ENCODE measurements around the gene ZDHHC7.
"Not testable (repeated sequence)": the region's sequence is repeated elsewhere in the genome, so short reads cannot be mapped to it uniquely, and the experiment has no call there.

The ZDHHC7 gene

DNA sequence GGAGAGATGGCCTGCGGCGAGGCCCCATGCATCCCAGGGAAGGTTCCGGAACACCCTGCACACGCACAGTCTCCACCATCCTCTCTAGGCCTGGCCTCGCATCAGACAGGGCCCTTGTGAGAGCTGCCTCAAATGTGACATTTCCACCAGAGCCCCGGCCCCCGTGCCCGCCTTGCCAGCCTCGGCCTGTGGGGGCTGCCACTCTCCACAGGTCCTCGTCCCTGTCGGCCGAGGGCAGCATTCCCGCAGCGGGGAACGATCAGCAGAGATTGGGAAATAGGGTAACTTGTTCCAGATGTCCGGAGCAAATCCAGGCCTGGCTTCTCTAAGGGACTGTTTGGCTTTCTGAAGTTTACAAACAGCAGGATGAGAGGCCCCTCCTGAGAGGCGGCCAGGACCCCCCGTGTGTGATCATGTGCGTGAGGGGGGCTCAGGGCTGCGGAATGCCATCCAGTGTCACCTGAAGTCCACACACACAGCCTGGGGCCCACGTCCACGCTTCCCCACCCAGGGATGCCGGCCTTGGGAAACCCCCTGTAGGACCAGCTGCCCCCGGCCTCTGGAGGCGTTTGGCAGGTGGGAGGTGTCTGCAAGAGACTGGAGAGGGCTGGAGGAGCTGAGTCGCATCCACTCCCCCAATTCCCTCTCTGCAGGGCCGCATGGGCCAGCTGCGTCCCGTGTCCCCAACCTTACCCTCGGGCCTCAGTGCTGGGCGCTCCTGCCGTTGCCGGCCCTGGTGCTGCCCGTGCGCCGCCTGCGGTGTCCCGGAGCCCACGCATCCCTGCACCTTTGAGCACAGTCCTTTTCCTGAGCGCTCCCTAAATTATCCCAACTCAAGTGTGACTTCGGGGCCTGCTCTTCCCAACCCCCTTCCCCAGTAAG is 70.4 kb downstream of the ZDHHC7 start:
- no peaks in the 10 kb centered on the region for H3K27me3 ChIP-seq (ENCODE audit: insufficient read depth, low read depth, severe bottlenecking)
- H3K9me3 ChIP-seq (ENCODE audit: severe bottlenecking) = no peaks in the 10 kb centered on the region
- TF ChIP-seq, protein P1, sequence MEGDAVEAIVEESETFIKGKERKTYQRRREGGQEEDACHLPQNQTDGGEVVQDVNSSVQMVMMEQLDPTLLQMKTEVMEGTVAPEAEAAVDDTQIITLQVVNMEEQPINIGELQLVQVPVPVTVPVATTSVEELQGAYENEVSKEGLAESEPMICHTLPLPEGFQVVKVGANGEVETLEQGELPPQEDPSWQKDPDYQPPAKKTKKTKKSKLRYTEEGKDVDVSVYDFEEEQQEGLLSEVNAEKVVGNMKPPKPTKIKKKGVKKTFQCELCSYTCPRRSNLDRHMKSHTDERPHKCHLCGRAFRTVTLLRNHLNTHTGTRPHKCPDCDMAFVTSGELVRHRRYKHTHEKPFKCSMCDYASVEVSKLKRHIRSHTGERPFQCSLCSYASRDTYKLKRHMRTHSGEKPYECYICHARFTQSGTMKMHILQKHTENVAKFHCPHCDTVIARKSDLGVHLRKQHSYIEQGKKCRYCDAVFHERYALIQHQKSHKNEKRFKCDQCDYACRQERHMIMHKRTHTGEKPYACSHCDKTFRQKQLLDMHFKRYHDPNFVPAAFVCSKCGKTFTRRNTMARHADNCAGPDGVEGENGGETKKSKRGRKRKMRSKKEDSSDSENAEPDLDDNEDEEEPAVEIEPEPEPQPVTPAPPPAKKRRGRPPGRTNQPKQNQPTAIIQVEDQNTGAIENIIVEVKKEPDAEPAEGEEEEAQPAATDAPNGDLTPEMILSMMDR (IDR thresholded peaks at IDR 0.05; ENCODE audit: low read depth, low read length) = no peak
- no peak for DNase-seq
- H3K27ac ChIP-seq = no peak overlapping the region
- no peaks in the 10 kb centered on the region for H3K36me3 ChIP-seq
- H3K4me3 ChIP-seq (ENCODE audit: low read depth, low read length) = no peak overlapping the region

- H3K27ac ChIP-seq; H3K27me3 ChIP-seq (ENCODE audit: insufficient read depth, low read depth, severe bottlenecking): not testable (repeated sequence)
Observed at GRCh38 chr16:84938616-84939015, 72.7 kb downstream of the ZDHHC7 start.

DNA sequence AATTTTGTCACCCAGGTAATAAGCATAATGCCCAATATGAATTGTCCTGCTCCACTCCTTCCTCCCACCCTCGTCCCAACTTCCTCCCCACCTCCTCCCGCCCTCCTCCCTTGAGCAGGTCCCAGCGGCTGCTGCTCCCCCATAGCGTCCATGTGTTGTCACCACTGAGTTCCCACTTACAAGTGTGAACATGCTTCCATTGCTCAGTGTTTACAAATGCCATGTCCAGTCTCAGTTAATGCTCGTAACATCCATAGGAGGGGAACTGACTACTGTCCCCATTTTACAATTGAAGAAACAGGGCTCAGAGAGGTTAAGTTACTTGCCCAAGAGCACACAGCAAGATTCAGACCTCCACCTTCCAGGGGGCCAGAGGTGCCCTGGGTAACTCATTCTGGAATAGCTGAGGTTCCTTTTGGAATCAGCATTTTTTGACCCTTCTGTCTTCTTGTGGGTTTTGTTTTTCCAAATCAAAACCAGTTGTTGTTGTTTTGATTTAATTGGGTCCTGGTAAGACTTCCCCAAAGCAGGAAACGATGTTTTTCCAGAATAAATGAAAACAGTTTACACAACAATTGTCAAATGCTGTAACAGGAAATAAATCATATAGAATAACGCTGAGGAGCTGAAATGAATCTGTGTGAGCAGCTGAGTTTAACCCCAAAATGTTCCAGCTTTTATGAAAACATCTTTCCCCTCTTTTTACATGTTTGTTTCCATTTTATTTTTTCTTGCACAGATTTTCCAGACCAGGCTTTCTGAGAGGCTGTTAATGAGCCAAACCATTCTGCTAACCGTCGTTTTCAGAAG is 73.9 kb downstream of the ZDHHC7 start:
- Histone ChIP-seq H3K4me3 (ENCODE audit: low read depth, low read length) (no peak overlapping the region), H3K9me3 (ENCODE audit: severe bottlenecking) (no peaks in the 10 kb centered on the region), H3K36me3 (no peaks in the 10 kb centered on the region), H3K27me3 (ENCODE audit: insufficient read depth, low read depth, severe bottlenecking) (no peaks in the 10 kb centered on the region), H3K27ac (no peak overlapping the region)
- TF ChIP-seq, protein P1 (IDR thresholded peaks at IDR 0.05; ENCODE audit: low read depth, low read length) = no peak
- DNase-seq = no peak

More at GRCh38 chr16:84938616-84939015, 72.7 kb downstream of the ZDHHC7 start:
- H3K4me3 ChIP-seq (ENCODE audit: low read depth, low read length); H3K36me3 ChIP-seq; DNase-seq; H3K9me3 ChIP-seq (ENCODE audit: severe bottlenecking): not testable (repeated sequence)

- no peak for DNase-seq
- no peaks in the 10 kb centered on the region for H3K27me3 ChIP-seq (ENCODE audit: insufficient read depth, low read depth, severe bottlenecking)
- H3K27ac ChIP-seq = no peak overlapping the region
- H3K4me3 ChIP-seq (ENCODE audit: low read depth, low read length) = no peak overlapping the region
- no peaks in the 10 kb centered on the region for H3K36me3 ChIP-seq
- H3K9me3 ChIP-seq (ENCODE audit: severe bottlenecking) = no peaks in the 10 kb centered on the region
- TF ChIP-seq, protein P1 (IDR thresholded peaks at IDR 0.05; ENCODE audit: low read depth, low read length) = no peak
Observed at GRCh38 chr16:84933774-84934631, 77.3 kb downstream of the ZDHHC7 start.

GRCh38 chr16:84932681-84933080 is 78.7 kb downstream of the ZDHHC7 start:
- Histone ChIP-seq H3K9me3 (ENCODE audit: severe bottlenecking) (no peaks in the 10 kb centered on the region), H3K36me3 (no peaks in the 10 kb centered on the region), H3K27me3 (ENCODE audit: insufficient read depth, low read depth, severe bottlenecking) (no peaks in the 10 kb centered on the region), H3K4me3 (ENCODE audit: low read depth, low read length) (no peak overlapping the region), H3K27ac (no peak overlapping the region)
- TF ChIP-seq, protein P1 (IDR thresholded peaks at IDR 0.05; ENCODE audit: low read depth, low read length) = no peak
- no peak for DNase-seq
